Neural progenitor cell (in vitro differentiated cells): ENCODE measurements around the gene MYLIP. TPM values are rescaled to one million over a fixed set of nuclear protein-coding genes. Genes with fewer than 3 reads are reported as not detected.

Experiments
- DNase-seq: peaks from one replicate; pipeline ENCODE4 v3.0.0-alpha.2; 2016; ENCODE audit warnings: low spot score
- H2AFZ ChIP-seq: fragments of 200-600 bp; sonication (generic); replicated peaks from 2 replicates; pipeline ENCODE4 v1.6.1; 2016; ENCODE audit warnings: antibody characterized with exemption
- H3F3A ChIP-seq: fragments of 200-600 bp; sonication (generic); 2 replicates; pipeline ENCODE4 v1.6.1; 2016; ENCODE audit warnings: antibody characterized with exemption, low read depth
- H3K27ac ChIP-seq: fragments of 200-600 bp; sonication (generic); 2 replicates; pipeline ENCODE4 v1.5.1; 2016; ENCODE audit warnings: mild to moderate bottlenecking
- H3K27me3 ChIP-seq: fragments of 200-600 bp; sonication (generic); 2 replicates; pipeline ENCODE4 v1.6.1; 2016; ENCODE audit warnings: mild to moderate bottlenecking, moderate library complexity
- H3K36me3 ChIP-seq: fragments of 200-600 bp; sonication (generic); 2 replicates; pipeline ENCODE4 v1.5.1; 2016
- H3K4me1 ChIP-seq: fragments of 200-600 bp; sonication (generic); 2 replicates; pipeline ENCODE4 v1.6.1; 2016; ENCODE audit warnings: mixed run types
- H3K4me2 ChIP-seq: fragments of 200-600 bp; sonication (generic); 2 replicates; pipeline ENCODE4 v1.6.1; 2016
- H3K4me3 ChIP-seq: fragments of 200-600 bp; sonication (generic); 2 replicates; pipeline ENCODE4 v1.5.1; 2016
- H3K79me2 ChIP-seq: fragments of 200-600 bp; sonication (generic); 2 replicates; pipeline ENCODE4 v1.6.1; 2016; ENCODE audit warnings: low read depth
- H3K9ac ChIP-seq: fragments of 200-600 bp; sonication (generic); 2 replicates; pipeline ENCODE4 v1.6.1; 2016
- H3K9me3 ChIP-seq: fragments of 200-600 bp; sonication (generic); 2 replicates; pipeline ENCODE4 v1.5.1; 2016; ENCODE audit warnings: low read depth
- H4K20me1 ChIP-seq: fragments of 200-600 bp; sonication (generic); 2 replicates; pipeline ENCODE4 v1.6.1; 2016; ENCODE audit warnings: low read depth
- H3K27ac Mint-ChIP-seq: 3 replicates; pipeline ENCODE4 v1.8.0; 2021; ENCODE audit warnings: mixed read lengths
- H3K27me3 Mint-ChIP-seq: 2 replicates; pipeline ENCODE4 v1.8.0; 2022; ENCODE audit warnings: low read depth, mild to moderate bottlenecking, inconsistent platforms, moderate library complexity, mixed read lengths; ENCODE audit not compliant: insufficient read depth
- H3K36me3 Mint-ChIP-seq: 3 replicates; pipeline ENCODE4 v1.8.0; 2021; ENCODE audit warnings: mixed read lengths
- H3K4me1 Mint-ChIP-seq: 3 replicates; pipeline ENCODE4 v1.8.0; 2021; ENCODE audit warnings: mixed read lengths
- H3K4me3 Mint-ChIP-seq: 3 replicates; pipeline ENCODE4 v1.8.0; 2021; ENCODE audit warnings: mild to moderate bottlenecking, moderate library complexity, mixed read lengths
- H3K9me3 Mint-ChIP-seq: 3 replicates; pipeline ENCODE4 v1.8.0; 2020; ENCODE audit warnings: mixed read lengths
- EZH2 ChIP-seq: fragments of 200-600 bp; sonication (generic); IDR thresholded peaks from 2 replicates; pipeline ENCODE4 v1.6.1; 2017; ENCODE audit warnings: antibody characterized with exemption, mild to moderate bottlenecking, moderate library complexity
- EZH2phosphoT487 ChIP-seq: fragments of 200-600 bp; sonication (generic); IDR thresholded peaks from 2 replicates; pipeline ENCODE4 v1.6.1; 2017; ENCODE audit warnings: antibody characterized with exemption
- total RNA-seq: library from RNA; depleted of rRNA; stranded (reverse); fragments of >200 nt; gene quantifications from 2 replicates; pipeline ENCODE4 v1.2.3, GENCODE V29; 2015; ENCODE audit warnings: low replicate concordance
- TF ChIP-seq, protein P1 (sequence below): fragments of 200-600 bp; sonication (generic); IDR thresholded peaks from 2 replicates; pipeline ENCODE4 v1.5.1; 2017; ENCODE audit warnings: antibody characterized with exemption, mild to moderate bottlenecking

The MYLIP gene
- total RNA-seq, 1 donor from 2014 or later: 8.2 TPM

DNA sequence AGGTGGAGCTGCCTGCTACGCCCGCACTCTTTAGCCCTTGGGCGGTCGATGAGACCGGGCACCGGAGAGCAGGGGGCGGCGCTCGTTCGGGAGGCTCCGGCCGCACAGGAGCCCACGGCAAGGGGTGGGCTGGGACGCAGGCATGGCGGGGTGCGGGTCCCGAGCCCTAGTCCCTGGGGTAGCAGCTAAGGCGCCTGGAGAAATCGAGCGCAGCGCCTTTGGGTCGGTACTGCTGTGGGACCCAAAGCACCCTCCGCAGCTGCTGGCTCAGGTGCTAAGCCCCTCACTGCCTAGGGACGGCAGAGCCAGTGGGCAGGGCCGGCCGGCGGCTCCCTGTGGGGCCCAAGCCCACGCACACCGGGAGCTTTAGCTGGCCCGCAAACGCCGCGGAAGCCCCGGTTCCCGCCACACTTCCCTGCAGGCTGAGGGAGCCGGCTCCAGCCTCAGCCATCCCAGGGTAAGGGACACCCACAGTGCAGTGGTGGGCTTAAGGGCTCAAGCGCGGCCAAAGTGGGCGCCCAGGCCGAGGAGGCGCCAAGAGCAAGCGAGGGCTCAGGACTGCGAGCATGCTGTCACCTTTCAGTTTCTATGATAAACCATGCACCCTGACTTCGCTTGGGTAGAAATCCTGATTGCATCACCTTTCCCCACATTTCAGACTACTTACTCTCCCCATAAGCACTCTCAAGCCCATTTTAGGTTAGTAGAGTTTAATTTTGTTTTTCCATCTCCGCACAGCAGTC is 52.0 kb downstream of the MYLIP start:
- peaks cover 13% of the 10 kb centered on the region for H3K27me3 Mint-ChIP-seq
- H3K27me3 ChIP-seq: no peaks in the 10 kb centered on the region
- H3K9me3 ChIP-seq: no peaks in the 10 kb centered on the region
- no peak overlapping the region for H3K4me2 ChIP-seq
- no peaks in the 10 kb centered on the region for H3K79me2 ChIP-seq
- peaks cover 3% of the 10 kb centered on the region for H3F3A ChIP-seq
- H2AFZ ChIP-seq: no peak overlapping the region
- H3K4me3 ChIP-seq: no peak overlapping the region
- peaks cover 2% of the 10 kb centered on the region for H3K4me1 Mint-ChIP-seq
- peak overlapping the region; percentile 18 for H3K27ac Mint-ChIP-seq
- no peaks in the 10 kb centered on the region for H4K20me1 ChIP-seq
- H3K9ac ChIP-seq: no peak overlapping the region
- H3K9me3 Mint-ChIP-seq: peaks cover 10% of the 10 kb centered on the region
- H3K36me3 ChIP-seq: no peaks in the 10 kb centered on the region
- H3K4me3 Mint-ChIP-seq: no peak overlapping the region
- no peak for DNase-seq
- H3K27ac ChIP-seq: no peak overlapping the region
- H3K36me3 Mint-ChIP-seq: no peaks in the 10 kb centered on the region
- TF ChIP-seq EZH2 (no peak), EZH2phosphoT487 (no peak)
- TF ChIP-seq, protein P1, sequence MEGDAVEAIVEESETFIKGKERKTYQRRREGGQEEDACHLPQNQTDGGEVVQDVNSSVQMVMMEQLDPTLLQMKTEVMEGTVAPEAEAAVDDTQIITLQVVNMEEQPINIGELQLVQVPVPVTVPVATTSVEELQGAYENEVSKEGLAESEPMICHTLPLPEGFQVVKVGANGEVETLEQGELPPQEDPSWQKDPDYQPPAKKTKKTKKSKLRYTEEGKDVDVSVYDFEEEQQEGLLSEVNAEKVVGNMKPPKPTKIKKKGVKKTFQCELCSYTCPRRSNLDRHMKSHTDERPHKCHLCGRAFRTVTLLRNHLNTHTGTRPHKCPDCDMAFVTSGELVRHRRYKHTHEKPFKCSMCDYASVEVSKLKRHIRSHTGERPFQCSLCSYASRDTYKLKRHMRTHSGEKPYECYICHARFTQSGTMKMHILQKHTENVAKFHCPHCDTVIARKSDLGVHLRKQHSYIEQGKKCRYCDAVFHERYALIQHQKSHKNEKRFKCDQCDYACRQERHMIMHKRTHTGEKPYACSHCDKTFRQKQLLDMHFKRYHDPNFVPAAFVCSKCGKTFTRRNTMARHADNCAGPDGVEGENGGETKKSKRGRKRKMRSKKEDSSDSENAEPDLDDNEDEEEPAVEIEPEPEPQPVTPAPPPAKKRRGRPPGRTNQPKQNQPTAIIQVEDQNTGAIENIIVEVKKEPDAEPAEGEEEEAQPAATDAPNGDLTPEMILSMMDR: no peak
- H3K4me1 ChIP-seq: no peaks in the 10 kb centered on the region

DNA sequence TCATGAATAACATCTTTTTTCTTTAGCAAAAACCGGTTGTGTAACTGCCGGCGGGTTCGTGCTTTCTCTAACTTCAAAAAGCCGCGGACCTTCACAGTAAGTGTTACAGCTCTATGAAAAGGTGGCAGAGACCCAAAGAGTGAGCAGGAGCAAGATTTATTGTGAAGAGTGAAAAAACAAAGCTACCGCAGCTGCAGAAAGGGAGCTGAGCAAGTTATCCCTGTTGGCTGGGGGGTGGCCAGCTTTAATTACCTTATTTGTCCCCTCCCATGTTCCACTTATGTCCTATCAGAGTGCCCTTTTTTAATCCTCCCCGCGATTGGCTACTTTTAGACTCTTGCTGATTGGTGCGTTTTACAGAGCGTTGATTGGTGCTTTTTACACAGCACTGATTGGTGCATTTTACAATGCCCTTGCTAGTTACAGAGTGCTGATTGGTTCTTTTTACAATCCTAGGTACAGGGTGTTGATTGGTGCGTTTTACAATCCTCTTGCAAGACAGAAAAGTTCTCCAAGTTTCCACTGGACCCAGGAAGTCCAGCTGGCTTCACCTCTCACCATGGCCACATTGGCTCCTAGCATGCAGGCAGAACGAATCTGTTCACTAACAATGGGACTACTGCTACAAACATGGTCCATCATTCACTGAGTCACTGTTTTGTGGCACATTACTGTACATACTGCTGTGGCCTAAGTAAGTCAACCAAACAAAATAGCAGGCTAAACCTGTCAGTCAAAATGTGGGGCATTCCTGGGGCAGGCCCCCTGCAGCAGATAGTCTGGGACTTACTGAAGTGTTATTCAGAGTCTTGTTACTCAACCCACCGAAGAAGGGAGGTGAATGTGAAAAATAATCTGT is 52.8 kb downstream of the MYLIP start:
- Histone ChIP-seq H2AFZ (no peak overlapping the region), H3K27ac (no peak overlapping the region), H3K9me3 (no peaks in the 10 kb centered on the region), H3K27me3 (no peaks in the 10 kb centered on the region), H3K9ac (no peak overlapping the region), H3F3A (no peaks in the 10 kb centered on the region), H3K79me2 (no peaks in the 10 kb centered on the region), H4K20me1 (no peaks in the 10 kb centered on the region), H3K4me2 (no peak overlapping the region), H3K4me3 (no peak overlapping the region), H3K36me3 (no peaks in the 10 kb centered on the region), H3K4me1 (no peaks in the 10 kb centered on the region)
- no peak for DNase-seq
- Mint-ChIP-seq H3K4me1 (peaks cover 2% of the 10 kb centered on the region), H3K27ac (peak overlapping the region; percentile 18), H3K9me3 (peaks cover 4% of the 10 kb centered on the region), H3K4me3 (no peak overlapping the region), H3K36me3 (no peaks in the 10 kb centered on the region), H3K27me3 (peaks cover 7% of the 10 kb centered on the region)
- TF ChIP-seq EZH2phosphoT487 (no peak), EZH2 (no peak)
- TF ChIP-seq, protein P1: no peak

DNA sequence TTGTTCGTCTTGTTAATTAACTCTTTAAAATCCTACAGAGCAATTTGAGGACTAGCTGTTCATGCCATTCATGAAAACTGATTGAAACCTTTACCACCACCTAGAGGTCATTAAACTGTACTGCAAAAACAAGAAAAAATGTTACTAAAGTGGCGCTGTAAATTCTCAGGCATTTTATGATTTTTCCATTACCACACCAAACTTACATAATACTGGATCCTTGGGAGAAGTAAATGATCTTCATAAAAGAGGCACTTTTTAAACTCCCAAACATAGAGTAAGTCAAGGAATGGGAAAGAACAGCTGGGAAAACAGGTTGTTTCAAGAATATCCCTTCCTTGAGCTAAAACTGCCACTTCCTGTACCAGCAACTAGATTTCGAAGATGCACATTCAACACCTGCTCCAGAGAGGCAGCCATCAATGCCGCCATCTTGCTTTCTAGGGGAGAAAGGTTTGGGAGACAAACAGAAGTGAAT is 54.3 kb downstream of the MYLIP start:
- Histone ChIP-seq H3K27me3 (no peaks in the 10 kb centered on the region), H3K9ac (no peak overlapping the region), H3K27ac (no peak overlapping the region), H3K9me3 (no peaks in the 10 kb centered on the region), H3K79me2 (no peaks in the 10 kb centered on the region), H2AFZ (peak overlapping the region; percentile 11), H3F3A (no peaks in the 10 kb centered on the region), H4K20me1 (no peaks in the 10 kb centered on the region), H3K4me3 (no peak overlapping the region), H3K4me2 (no peak overlapping the region), H3K4me1 (no peaks in the 10 kb centered on the region), H3K36me3 (no peaks in the 10 kb centered on the region)
- peak; percentile 55 for DNase-seq
- H3K4me1 Mint-ChIP-seq: peaks cover 2% of the 10 kb centered on the region
- peaks cover 6% of the 10 kb centered on the region for H3K27me3 Mint-ChIP-seq
- no peaks in the 10 kb centered on the region for H3K36me3 Mint-ChIP-seq
- no peak for TF ChIP-seq EZH2phosphoT487
- TF ChIP-seq, protein P1: peak; percentile 75
- peaks cover 3% of the 10 kb centered on the region for H3K9me3 Mint-ChIP-seq
- H3K4me3 Mint-ChIP-seq: no peak overlapping the region
- no peak overlapping the region for H3K27ac Mint-ChIP-seq
